Colonic mucosa (tissue), 4 donors: ENCODE data around the gene MARK2. TPM values are rescaled to one million over a fixed set of nuclear protein-coding genes. Genes with fewer than 3 reads are reported as not detected.

ENCODE experiments used
- DNase-seq: peaks from one replicate; pipeline ENCODE4 v3.0.0-alpha.2; 2020
- H3K27ac ChIP-seq: fragments of 200-600 bp; one replicate; pipeline ENCODE4 v1.8.0; 2021
- H3K27me3 ChIP-seq: fragments of 200-600 bp; one replicate; pipeline ENCODE4 v1.8.0; 2021
- H3K36me3 ChIP-seq: fragments of 200-600 bp; one replicate; pipeline ENCODE4 v1.8.0; 2021
- H3K4me1 ChIP-seq: fragments of 200-600 bp; one replicate; pipeline ENCODE4 v1.8.0; 2021; ENCODE audit warnings: mild to moderate bottlenecking
- H3K4me3 ChIP-seq: fragments of 200-600 bp; one replicate; pipeline ENCODE4 v1.8.0; 2021
- H3K9ac ChIP-seq, 2 donors: one replicate each; pipeline ENCODE4 v1.7.0; 2013; ENCODE audit warnings: control low read depth in 2 of 2, low read depth in 2 of 2, low read length in 2 of 2
- H3K9me3 ChIP-seq: fragments of 200-600 bp; one replicate; pipeline ENCODE4 v1.8.0; 2021
- intact Hi-C: fragments of 100-400 bp; cut with DNase I; formaldehyde crosslinking; loops from one replicate; pipeline ENCODE4 v1.14.1; 2022
- total RNA-seq, 2 donors: library from RNA; stranded (reverse); fragmentation: NEBNext Ultra II Directional in 1 of 2; extraction: Animal tissue kit (Norgen Biotek cat#: 25700) in 1 of 2; gene quantifications; one replicate each; pipeline ENCODE4 v1.2.1, GENCODE V29; 2021
- TF ChIP-seq, protein P1 (sequence below): fragments of 200-600 bp; IDR thresholded peaks from one replicate; pipeline ENCODE4 v1.8.0; 2022; ENCODE audit warnings: antibody characterized with exemption, mild to moderate bottlenecking
- donor health status: healthy.
- donor health status: DM: no; HTN: no; CAD: no.
- donor health status: DM: no; HTN: no; CAD: no.

Gene MARK2
- total RNA-seq, 2 donors from 2014 or later: 86.8 to 96.8 TPM

DNA sequence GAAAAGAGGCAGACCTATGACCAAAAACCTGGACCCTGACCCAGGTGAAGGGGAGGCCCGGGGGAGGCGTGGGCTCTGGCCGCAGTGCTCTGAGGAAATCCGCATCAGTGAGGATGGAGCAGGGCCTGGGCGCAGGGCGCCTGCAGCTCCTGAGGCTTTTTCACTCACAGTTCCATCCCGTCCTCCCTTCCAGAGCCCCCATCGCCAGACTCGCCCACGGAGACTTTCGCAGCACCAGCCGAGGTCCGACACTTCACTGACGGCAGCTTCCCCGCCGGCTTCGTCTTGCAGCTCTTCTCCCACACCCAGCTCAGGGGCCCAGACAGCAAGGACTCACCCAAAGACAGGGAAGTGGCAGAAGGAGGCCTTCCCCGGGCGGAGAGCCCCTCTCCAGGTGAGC is 20.3 kb upstream of the MARK2 start:
- no peaks in the 10 kb centered on the region for H3K9me3 ChIP-seq
- no peak overlapping the region for H3K27ac ChIP-seq
- H3K27me3 ChIP-seq: no peaks in the 10 kb centered on the region
- no peak overlapping the region for H3K4me3 ChIP-seq
- no peak overlapping the region for H3K9ac ChIP-seq
- H3K36me3 ChIP-seq: no peaks in the 10 kb centered on the region
- no peaks in the 10 kb centered on the region for H3K4me1 ChIP-seq
- DNase-seq: no peak
- intact Hi-C loops: no loop called here
- TF ChIP-seq, protein P1, sequence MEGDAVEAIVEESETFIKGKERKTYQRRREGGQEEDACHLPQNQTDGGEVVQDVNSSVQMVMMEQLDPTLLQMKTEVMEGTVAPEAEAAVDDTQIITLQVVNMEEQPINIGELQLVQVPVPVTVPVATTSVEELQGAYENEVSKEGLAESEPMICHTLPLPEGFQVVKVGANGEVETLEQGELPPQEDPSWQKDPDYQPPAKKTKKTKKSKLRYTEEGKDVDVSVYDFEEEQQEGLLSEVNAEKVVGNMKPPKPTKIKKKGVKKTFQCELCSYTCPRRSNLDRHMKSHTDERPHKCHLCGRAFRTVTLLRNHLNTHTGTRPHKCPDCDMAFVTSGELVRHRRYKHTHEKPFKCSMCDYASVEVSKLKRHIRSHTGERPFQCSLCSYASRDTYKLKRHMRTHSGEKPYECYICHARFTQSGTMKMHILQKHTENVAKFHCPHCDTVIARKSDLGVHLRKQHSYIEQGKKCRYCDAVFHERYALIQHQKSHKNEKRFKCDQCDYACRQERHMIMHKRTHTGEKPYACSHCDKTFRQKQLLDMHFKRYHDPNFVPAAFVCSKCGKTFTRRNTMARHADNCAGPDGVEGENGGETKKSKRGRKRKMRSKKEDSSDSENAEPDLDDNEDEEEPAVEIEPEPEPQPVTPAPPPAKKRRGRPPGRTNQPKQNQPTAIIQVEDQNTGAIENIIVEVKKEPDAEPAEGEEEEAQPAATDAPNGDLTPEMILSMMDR: no peak

DNA sequence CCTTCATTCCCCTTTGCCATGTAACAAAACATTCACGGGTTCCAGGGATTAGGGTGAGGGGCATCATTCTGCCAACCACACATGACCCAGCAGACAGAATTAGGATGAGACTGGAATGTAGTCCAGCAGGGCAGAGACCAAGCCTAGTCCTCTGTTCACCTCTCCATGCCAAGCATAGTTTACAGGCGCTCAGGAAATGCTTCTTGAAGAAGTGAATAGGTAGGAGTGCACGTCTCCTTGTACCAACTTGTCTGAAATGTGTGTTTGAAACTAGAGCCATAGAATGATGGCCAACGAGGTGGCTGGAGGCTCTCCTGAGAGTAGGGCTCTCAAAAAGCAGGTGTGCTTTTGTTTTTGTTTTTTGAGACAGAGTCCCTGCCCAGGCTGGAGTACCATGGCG is 17.5 kb upstream of the MARK2 start:
- Histone ChIP-seq H3K36me3 (no peaks in the 10 kb centered on the region), H3K4me3 (no peak overlapping the region), H3K9ac (no peak overlapping the region), H3K9me3 (no peaks in the 10 kb centered on the region), H3K27ac (no peak overlapping the region), H3K4me1 (no peaks in the 10 kb centered on the region), H3K27me3 (no peaks in the 10 kb centered on the region)
- intact Hi-C loops: no loop called here
- DNase-seq: no peak
- TF ChIP-seq, protein P1: no peak

DNA sequence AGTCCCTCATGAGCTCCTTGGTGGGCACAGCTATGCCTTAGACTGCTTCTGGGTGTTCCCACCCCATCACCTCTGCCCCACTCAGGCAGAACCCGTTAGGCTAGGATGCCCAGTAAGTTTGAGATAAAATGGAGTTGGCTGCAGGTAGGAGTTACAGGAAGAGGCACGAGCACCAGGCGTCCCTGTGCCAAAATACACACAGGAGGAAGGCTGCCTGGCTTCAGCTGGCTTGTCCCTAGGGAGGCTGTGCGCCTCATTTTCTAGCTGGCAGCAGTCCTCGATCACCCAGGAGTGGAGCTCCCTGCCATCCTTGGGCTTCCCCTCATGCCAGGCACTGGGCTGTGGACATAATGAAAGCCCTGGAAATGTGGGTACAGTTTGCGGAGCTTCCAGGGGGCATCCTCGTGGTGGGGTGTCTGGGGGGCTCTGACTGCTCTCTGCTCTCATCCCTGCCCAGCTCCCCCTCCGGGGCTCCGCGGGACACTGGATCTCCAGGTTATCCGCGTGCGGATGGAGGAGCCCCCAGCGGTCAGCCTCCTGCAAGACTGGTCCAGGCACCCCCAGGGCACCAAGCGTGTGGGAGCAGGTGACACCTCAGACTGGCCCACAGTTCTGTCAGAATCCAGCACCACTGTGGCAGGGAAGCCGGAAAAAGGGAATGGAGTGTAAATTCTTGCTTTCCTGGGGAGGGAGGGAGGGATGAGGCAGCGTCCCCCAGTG is 12.3 kb upstream of the MARK2 start:
- H3K4me3 ChIP-seq: no peak overlapping the region
- H3K27ac ChIP-seq: no peak overlapping the region
- H3K36me3 ChIP-seq: no peaks in the 10 kb centered on the region
- intact Hi-C loops: no loop called here
- no peaks in the 10 kb centered on the region for H3K27me3 ChIP-seq
- TF ChIP-seq, protein P1: no peak
- no peaks in the 10 kb centered on the region for H3K9me3 ChIP-seq
- H3K4me1 ChIP-seq: no peaks in the 10 kb centered on the region
- no peak overlapping the region for H3K9ac ChIP-seq
- no peak for DNase-seq

DNA sequence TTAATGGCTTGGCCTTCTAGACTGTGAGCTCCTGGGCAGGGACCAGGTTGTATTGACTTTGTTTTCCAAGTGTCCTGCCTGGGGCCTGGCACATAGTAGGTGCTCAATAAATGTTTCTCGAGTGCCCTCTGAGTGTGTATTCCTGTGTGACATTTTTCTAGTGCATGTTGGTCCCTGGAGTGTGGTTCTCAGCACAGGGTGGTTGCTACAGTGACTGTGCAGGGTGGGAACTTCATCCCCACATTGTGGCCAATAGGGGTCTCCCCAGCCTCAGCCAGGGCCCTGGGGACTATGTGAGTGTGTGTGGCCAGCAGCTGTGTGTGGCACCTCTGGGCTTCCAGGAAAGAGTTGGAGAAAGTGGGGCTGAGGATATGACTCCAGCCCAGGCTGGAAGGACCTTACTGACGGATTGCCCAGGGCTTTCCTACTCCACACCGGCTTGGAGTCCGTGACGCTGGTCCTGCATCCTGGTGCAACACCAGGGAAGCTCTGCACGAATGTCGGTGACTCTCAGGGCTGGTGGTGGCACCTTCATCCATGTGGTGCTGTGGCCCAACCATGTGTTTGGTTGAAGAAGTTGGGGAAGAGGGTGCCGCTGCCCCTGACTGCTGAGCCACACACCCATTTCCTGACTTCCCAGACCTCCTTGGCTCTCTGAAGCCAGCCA is 9.0 kb upstream of the MARK2 start:
- no peak overlapping the region for H3K9ac ChIP-seq
- H3K36me3 ChIP-seq: no peaks in the 10 kb centered on the region
- H3K27ac ChIP-seq: no peak overlapping the region
- DNase-seq: no peak
- H3K9me3 ChIP-seq: no peaks in the 10 kb centered on the region
- H3K4me1 ChIP-seq: no peaks in the 10 kb centered on the region
- intact Hi-C loops: loop anchor here (10.0 kb wide), 1 partner anchor 315 kb away; no protein-coding TSS in a partner anchor
- no peak overlapping the region for H3K4me3 ChIP-seq
- TF ChIP-seq, protein P1: no peak
- no peaks in the 10 kb centered on the region for H3K27me3 ChIP-seq

DNA sequence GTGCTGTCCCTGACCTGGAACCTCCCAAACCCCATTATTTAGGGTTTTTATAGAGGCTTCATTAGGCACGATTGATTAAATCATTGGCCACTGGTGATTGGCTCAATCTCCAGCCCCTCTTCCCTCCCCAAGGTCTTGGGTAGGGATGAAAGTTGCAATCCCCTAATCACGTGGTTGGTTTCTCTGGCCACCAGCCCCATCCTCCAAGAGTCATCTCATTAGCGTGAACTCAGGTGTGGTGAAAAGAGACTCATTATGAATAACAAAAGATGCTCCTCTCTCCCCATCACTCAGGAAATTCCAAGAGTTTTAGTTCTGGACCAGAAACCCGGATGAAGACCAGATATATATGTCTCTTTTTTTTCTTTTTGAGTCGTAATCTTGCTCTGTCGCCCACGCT is 7.6 kb upstream of the MARK2 start:
- DNase-seq: no peak
- H3K36me3 ChIP-seq: no peaks in the 10 kb centered on the region
- no peak overlapping the region for H3K9ac ChIP-seq
- H3K27me3 ChIP-seq: no peaks in the 10 kb centered on the region
- TF ChIP-seq, protein P1: no peak
- no peaks in the 10 kb centered on the region for H3K9me3 ChIP-seq
- intact Hi-C loops: loop anchor here (10.0 kb wide), 1 partner anchor 313 kb away; no protein-coding TSS in a partner anchor
- no peaks in the 10 kb centered on the region for H3K4me1 ChIP-seq
- no peak overlapping the region for H3K4me3 ChIP-seq
- H3K27ac ChIP-seq: no peak overlapping the region
